H1 (cell line): ENCODE measurements around the gene MAPK8. TPM values are rescaled to one million over a fixed set of nuclear protein-coding genes. Genes with fewer than 3 reads are reported as not detected.

Experiments
- CTCF ChIA-PET: fragments of 300-600 bp; sonication (Branson Sonifier 250); formaldehyde crosslinking; loops from one replicate; lab custom pipeline; 2021; ENCODE audit not compliant: partially characterized antibody; lab: Charles Lee
- POLR2A ChIA-PET: fragments of 300-600 bp; sonication (Branson Sonifier 250); formaldehyde crosslinking; loops from one replicate; lab custom pipeline; 2021; ENCODE audit warnings: inconsistent platforms; ENCODE audit not compliant: partially characterized antibody; lab: Charles Lee
- DNase-seq, 2 experiments: peaks; one replicate each; pipeline versions ENCODE4 v3.0.0 to v3.0.0-alpha.2; 2010 to 2022; ENCODE audit warnings: low spot score in 2 of 2, low read depth in 1 of 2, mixed read lengths in 1 of 2
- FAIRE-seq: peaks from 2 replicates; lab custom pipeline; 2011; peaks lifted over from hg19 to GRCh38; lab: Jason Lieb, UNC
- H2AFZ ChIP-seq: 2 replicates; pipeline ENCODE4 v1.8.1; 2012; ENCODE audit warnings: low read length, inconsistent platforms
- H2AK5ac ChIP-seq: 2 replicates; pipeline ENCODE4 v1.6.1; 2013; ENCODE audit warnings: low read depth, low read length
- H2BK120ac ChIP-seq: replicated peaks from 2 replicates; pipeline ENCODE3; 2013; ENCODE audit warnings: low read depth, low read length, inconsistent platforms
- H2BK12ac ChIP-seq: 2 replicates; pipeline ENCODE4 v1.6.1; 2013; ENCODE audit warnings: low read depth, low read length
- H2BK15ac ChIP-seq: 2 replicates; pipeline ENCODE4 v1.6.1; 2013; ENCODE audit warnings: low read length
- H2BK20ac ChIP-seq: 2 replicates; pipeline ENCODE4 v1.6.1; 2013; ENCODE audit warnings: low read length
- H2BK5ac ChIP-seq: 2 replicates; pipeline ENCODE4 v1.6.1; 2013; ENCODE audit warnings: low read depth, low read length
- H3K14ac ChIP-seq: 2 replicates; pipeline ENCODE4 v1.6.1; 2013; ENCODE audit warnings: inconsistent platforms; ENCODE audit not compliant: insufficient read length
- H3K18ac ChIP-seq: 2 replicates; pipeline ENCODE4 v1.6.1; 2013; ENCODE audit warnings: low read length; ENCODE audit errors: extremely low read depth
- H3K23ac ChIP-seq: 2 replicates; pipeline ENCODE4 v1.6.1; 2013; ENCODE audit warnings: inconsistent platforms; ENCODE audit not compliant: insufficient read length
- H3K23me2 ChIP-seq: 2 replicates; pipeline ENCODE4 v1.6.1; 2013; ENCODE audit warnings: low read depth, low read length
- H3K27ac ChIP-seq: 2 replicates; pipeline ENCODE4 v1.6.1; 2011; ENCODE audit warnings: low read depth, low read length, inconsistent platforms
- H3K27me3 ChIP-seq, 4 experiments: replicated peaks in 1 of 4; 1 replicate in 1 of 4; 2 replicates in 3 of 4; pipeline versions ENCODE4 v1.6.1 to v1.8.1; 2011 to 2013; ENCODE audit warnings: low read length in 3 of 4, mild to moderate bottlenecking in 3 of 4, inconsistent platforms in 2 of 4, mixed read lengths in 2 of 4, moderate library complexity in 1 of 4; ENCODE audit not compliant: control insufficient read depth in 3 of 4, insufficient read depth in 3 of 4; ENCODE audit errors: extremely low read depth in 1 of 4
- H3K36me3 ChIP-seq, 4 experiments: 2 replicates each; pipeline versions ENCODE4 v1.6.1 to v1.8.1; 2011 to 2013; ENCODE audit warnings: mild to moderate bottlenecking in 4 of 4, low read length in 3 of 4, moderate library complexity in 2 of 4, control low read depth in 1 of 4, inconsistent platforms in 1 of 4; ENCODE audit not compliant: insufficient read depth in 4 of 4, control insufficient read depth in 2 of 4
- H3K4ac ChIP-seq: replicated peaks from 2 replicates; pipeline ENCODE3; 2013; ENCODE audit warnings: low read length, low read depth, mixed read lengths, inconsistent platforms; ENCODE audit not compliant: insufficient read length
- H3K4me1 ChIP-seq, 4 experiments: replicated peaks in 1 of 4; 1 replicate in 1 of 4; 2 replicates in 3 of 4; pipeline versions ENCODE4 v1.6.1 to v1.8.1; 2011 to 2013; ENCODE audit warnings: low read length in 3 of 4, inconsistent platforms in 2 of 4, mixed read lengths in 1 of 4; ENCODE audit not compliant: insufficient read depth in 4 of 4, control insufficient read depth in 3 of 4
- H3K4me2 ChIP-seq, 2 experiments: 2 replicates each; pipeline versions ENCODE4 v1.6.1 to v1.8.1; 2011 to 2013; ENCODE audit warnings: low read depth in 2 of 2, low read length in 2 of 2, control low read depth in 1 of 2, inconsistent platforms in 1 of 2, mild to moderate bottlenecking in 1 of 2; ENCODE audit not compliant: insufficient read depth in 1 of 2
- H3K4me3 ChIP-seq, 4 experiments: fragments of 200-600, 300-600 bp in 1 of 4; sonication (generic), shearing (Covaris generic), sonication (Bioruptor Twin) in 1 of 4; 2 replicates each; pipeline versions ENCODE4 v1.5.1 to v1.8.1; 2011 to 2016; ENCODE audit warnings: low read length in 4 of 4, low read depth in 3 of 4, control low read depth in 2 of 4, inconsistent platforms in 2 of 4, mild to moderate bottlenecking in 2 of 4, mixed read lengths in 1 of 4, moderate library complexity in 1 of 4; ENCODE audit not compliant: insufficient read depth in 2 of 4; ENCODE audit errors: extremely low read depth in 1 of 4
- H3K56ac ChIP-seq: replicated peaks from 2 replicates; pipeline ENCODE3; 2013; ENCODE audit warnings: low read depth, mild to moderate bottlenecking, mixed read lengths, low read length, inconsistent platforms; ENCODE audit not compliant: insufficient read length
- H3K79me1 ChIP-seq: 2 replicates; pipeline ENCODE4 v1.6.1; 2013; ENCODE audit warnings: low read depth, low read length, control low read depth
- H3K79me2 ChIP-seq, 2 experiments: 2 replicates each; pipeline versions ENCODE4 v1.6.1 to v1.8.1; 2012 to 2013; ENCODE audit warnings: low read length in 2 of 2, mild to moderate bottlenecking in 2 of 2, inconsistent platforms in 1 of 2; ENCODE audit not compliant: insufficient read depth in 2 of 2, control insufficient read depth in 1 of 2
- H3K9ac ChIP-seq, 4 experiments: replicated peaks in 1 of 4; 1 replicate in 1 of 4; 2 replicates in 3 of 4; pipeline versions ENCODE4 v1.6.1 to v1.8.1; 2011 to 2013; ENCODE audit warnings: low read depth in 3 of 4, low read length in 3 of 4, control low read depth in 2 of 4, mild to moderate bottlenecking in 2 of 4, moderate library complexity in 2 of 4, inconsistent platforms in 1 of 4; ENCODE audit errors: extremely low read depth in 1 of 4
- H3K9me3 ChIP-seq, 2 experiments: 2 replicates each; pipeline versions ENCODE4 v1.6.1 to v1.8.1; 2012 to 2013; ENCODE audit warnings: mild to moderate bottlenecking in 2 of 2, moderate library complexity in 2 of 2, control low read depth in 1 of 2, inconsistent platforms in 1 of 2, low read depth in 1 of 2, low read length in 1 of 2, mixed read lengths in 1 of 2; ENCODE audit not compliant: insufficient read depth in 2 of 2
- H4K20me1 ChIP-seq, 2 experiments: replicated peaks in 1 of 2; 2 replicates each; pipeline versions ENCODE3 to v1.8.1; 2011 to 2013; ENCODE audit warnings: inconsistent platforms in 2 of 2, low read length in 2 of 2, mild to moderate bottlenecking in 1 of 2; ENCODE audit not compliant: insufficient read depth in 2 of 2, control insufficient read depth in 1 of 2
- H4K5ac ChIP-seq: 2 replicates; pipeline ENCODE4 v1.6.1; 2013; ENCODE audit warnings: low read length, low read depth, mixed read lengths, inconsistent platforms; ENCODE audit not compliant: insufficient read length
- H4K8ac ChIP-seq: 2 replicates; pipeline ENCODE4 v1.8.0; 2013; ENCODE audit warnings: mild to moderate bottlenecking, moderate library complexity, low read length, inconsistent platforms; ENCODE audit not compliant: insufficient read depth; ENCODE audit errors: extremely low read depth
- H4K91ac ChIP-seq: replicated peaks from 2 replicates; pipeline ENCODE3; 2013; ENCODE audit warnings: low read length, mixed read lengths, inconsistent platforms; ENCODE audit not compliant: insufficient read length
- WGBS, 2 experiments: shearing (Covaris generic) in 1 of 2; methylation state at CpG; one replicate each; pipeline versions ENCODE4 v1.1.6 to v1.1.7; 2013 to 2015; ENCODE audit warnings: low lambda C conversion rate in 2 of 2, mixed read lengths in 2 of 2, inconsistent platforms in 1 of 2, low coverage in 1 of 2, missing lambda C conversion rate in 1 of 2; ENCODE audit not compliant: insufficient replicate concordance in 2 of 2, insufficient coverage in 1 of 2, insufficient read length in 1 of 2; ENCODE audit errors: extremely low coverage in 1 of 2, missing lambda C conversion rate in 1 of 2; 5-methylcytosine and 5-hydroxymethylcytosine counted together
- polyA plus RNA-seq, 7 experiments: library from polyadenylated mRNA; depleted of rRNA in 3 of 7; stranded (reverse) in 5 of 7; unstranded in 2 of 7; fragments of >200 nt in 5 of 7; fragments of 200-250 nt in 2 of 7; gene quantifications; 1 replicate in 5 of 7; 2 replicates in 1 of 7; 4 replicates in 1 of 7; pipeline versions ENCODE4 v1.2.1 to v1.2.3, GENCODE V29; 2011 to 2013; ENCODE audit warnings: missing spikeins in 2 of 7, mixed read lengths in 2 of 7
- total RNA-seq: library from RNA; stranded (reverse); fragmentation: NEBNext Ultra II Directional; extraction: Animal tissue kit (Norgen Biotek cat#: 25700); gene quantifications from 2 replicates; pipeline ENCODE4 v1.2.1, GENCODE V29; 2021
- TF ChIP-seq, protein P1 (sequence below): IDR thresholded peaks from 2 replicates; pipeline ENCODE4 v1.6.1; 2011; ENCODE audit warnings: low read depth, mild to moderate bottlenecking, low read length; ENCODE audit not compliant: insufficient read depth
- TF ChIP-seq, protein P2 (sequence below): IDR thresholded peaks from 2 replicates; pipeline ENCODE4 v1.6.1; 2012; ENCODE audit warnings: low read length, inconsistent platforms

MAPK8 gene
- total and polyA plus RNA-seq, 2 of the 8 experiments (the other 6 are each of a cell fraction or from before 2014, with no cell fraction given), result 23.3 to 71.3 TPM

DNA sequence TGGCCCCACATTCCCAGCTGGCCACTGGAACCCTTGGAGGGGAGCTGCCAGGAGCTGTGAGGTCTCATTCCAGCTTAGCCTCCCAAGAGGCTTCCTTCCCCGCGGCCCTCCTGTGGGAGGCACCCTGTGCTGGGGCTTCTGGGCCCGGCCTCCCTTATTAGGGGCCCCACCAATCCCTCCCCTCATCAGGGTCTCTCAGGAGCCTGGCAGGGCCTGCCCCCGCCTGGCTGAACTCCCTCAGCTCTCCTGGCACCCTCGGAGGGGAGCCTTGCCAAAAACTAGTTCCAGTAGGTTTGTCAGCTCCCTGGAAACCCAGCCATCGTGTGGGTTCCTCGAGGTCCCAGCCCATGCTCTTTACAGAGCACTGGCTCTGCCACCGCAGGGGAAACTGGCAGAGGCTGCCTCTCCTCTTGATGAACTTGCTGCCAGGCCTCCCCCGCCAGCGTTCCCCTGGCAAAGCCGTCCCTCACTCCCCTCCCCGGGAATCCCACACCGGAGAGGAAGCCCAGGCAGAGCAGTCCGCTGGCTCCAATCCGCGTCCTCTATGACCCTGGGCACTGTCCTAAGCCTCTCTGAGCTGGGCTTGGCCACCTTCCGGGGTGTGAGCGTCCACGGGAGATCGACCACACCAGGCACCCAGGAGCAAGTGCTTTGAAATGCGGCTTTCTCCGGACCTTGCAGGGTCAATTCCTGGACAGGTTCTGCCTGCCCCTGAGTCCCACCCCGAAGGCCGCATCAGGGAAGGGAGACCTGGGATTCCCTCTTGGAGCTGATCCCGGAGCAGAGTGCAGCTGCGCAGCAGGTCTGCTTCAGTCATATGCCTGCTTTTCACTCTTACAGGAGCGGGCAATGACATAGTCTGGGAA, 158.6 kb downstream of the MAPK8 start:
- Histone ChIP-seq H2BK12ac (no peak overlapping the region), H2BK20ac (no peak overlapping the region), H3K4me3 (no peak overlapping the region), H2AFZ (no peak overlapping the region), H3K9me3 (no peaks in the 10 kb centered on the region), H3K79me2 (no peaks in the 10 kb centered on the region), H2BK15ac (no peak overlapping the region), H3K4me1 (peaks cover 0 to 20% (median 13%) of the 10 kb centered on the region in 4 experiments; a peak in 4 of 7 replicates), H2BK5ac (no peak overlapping the region), H3K27ac (no peak overlapping the region), H3K79me1 (no peaks in the 10 kb centered on the region), H3K14ac (no peak overlapping the region), H3K27me3 (peaks cover 0 to 12% (median 8%) of the 10 kb centered on the region in 4 experiments; a peak in 4 of 7 replicates), H4K5ac (no peak overlapping the region), H3K18ac (peak overlapping the region; percentile 48), H4K91ac (no peak overlapping the region), H3K36me3 (no peaks in the 10 kb centered on the region), H4K8ac (no peak overlapping the region), H3K56ac (no peak overlapping the region), H4K20me1 (peaks cover 0 to 8% of the 10 kb centered on the region in 2 experiments), H3K4ac (no peak overlapping the region), H3K23ac (no peak overlapping the region), H3K4me2 (no peak overlapping the region; a peak in 1 of 4 replicates), H3K23me2 (peaks cover 4% of the 10 kb centered on the region; the same call in 1 of the 2 replicates), H2AK5ac (0 out of 2 replicates have a peak overlapping the region, but pooled peaks have one; percentile 39), H3K9ac (no peak overlapping the region), H2BK120ac (no peak overlapping the region)
- DNase-seq (peak in 1 of 2 experiments; percentile 51), FAIRE-seq (no peak)
- CTCF ChIA-PET, result interaction anchor here (0.7 to 12.6 kb wide), 17 partner anchors 9 to 193 kb away, joined by 3 to 112 read pairs (median 4); no protein-coding TSS in a partner anchor
- WGBS, 2 experiments, result 82% methylated on average over 25 of the region's 27 CpGs; no CpG with 5 or more reads in 1 of the 2 experiments
- POLR2A ChIA-PET, result no interaction called here
- TF ChIP-seq, protein P1, sequence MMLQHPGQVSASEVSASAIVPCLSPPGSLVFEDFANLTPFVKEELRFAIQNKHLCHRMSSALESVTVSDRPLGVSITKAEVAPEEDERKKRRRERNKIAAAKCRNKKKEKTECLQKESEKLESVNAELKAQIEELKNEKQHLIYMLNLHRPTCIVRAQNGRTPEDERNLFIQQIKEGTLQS, result no peak
- TF ChIP-seq, protein P2, sequence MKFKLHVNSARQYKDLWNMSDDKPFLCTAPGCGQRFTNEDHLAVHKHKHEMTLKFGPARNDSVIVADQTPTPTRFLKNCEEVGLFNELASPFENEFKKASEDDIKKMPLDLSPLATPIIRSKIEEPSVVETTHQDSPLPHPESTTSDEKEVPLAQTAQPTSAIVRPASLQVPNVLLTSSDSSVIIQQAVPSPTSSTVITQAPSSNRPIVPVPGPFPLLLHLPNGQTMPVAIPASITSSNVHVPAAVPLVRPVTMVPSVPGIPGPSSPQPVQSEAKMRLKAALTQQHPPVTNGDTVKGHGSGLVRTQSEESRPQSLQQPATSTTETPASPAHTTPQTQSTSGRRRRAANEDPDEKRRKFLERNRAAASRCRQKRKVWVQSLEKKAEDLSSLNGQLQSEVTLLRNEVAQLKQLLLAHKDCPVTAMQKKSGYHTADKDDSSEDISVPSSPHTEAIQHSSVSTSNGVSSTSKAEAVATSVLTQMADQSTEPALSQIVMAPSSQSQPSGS, result no peak
